HEK293T (cell line): ENCODE results near the gene IRF2BP1.

Source experiments
- CTCF ChIA-PET: fragments of 350-600 bp; formaldehyde crosslinking; extraction: SDS; loops from one replicate; lab custom pipeline; 2021; ENCODE audit warnings: antibody characterized with exemption, inconsistent platforms; lab: Yijun Ruan, JAX
- POLR2A ChIA-PET: fragments of 350-600 bp; formaldehyde crosslinking; extraction: SDS; loops from one replicate; lab custom pipeline; 2020; ENCODE audit warnings: antibody characterized with exemption, inconsistent platforms; lab: Yijun Ruan, JAX
- DNase-seq: peaks from one replicate; pipeline ENCODE4 v3.0.0; 2012; ENCODE audit warnings: mixed read lengths; ENCODE audit errors: extremely low spot score
- ARNT ChIP-seq: fragments of 450-650 bp; IDR thresholded peaks from 2 replicates; pipeline ENCODE4 v1.6.1; 2017; ENCODE audit warnings: mild to moderate bottlenecking
- BHLHE40 ChIP-seq: fragments of 450-650 bp; IDR thresholded peaks from 2 replicates; pipeline ENCODE4 v1.6.1; 2016; ENCODE audit warnings: mild to moderate bottlenecking, moderate library complexity, borderline replicate concordance
- CTBP1 ChIP-seq: fragments of 450-650 bp; IDR thresholded peaks from 2 replicates; pipeline ENCODE4 v1.6.1; 2016; ENCODE audit warnings: borderline replicate concordance
- ELF4 ChIP-seq: fragments of 450-650 bp; IDR thresholded peaks from 2 replicates; pipeline ENCODE4 v1.6.1; 2017; ENCODE audit warnings: antibody characterized with exemption
- FOXA1 ChIP-seq: fragments of 450-650 bp; IDR thresholded peaks from 2 replicates; pipeline ENCODE4 v1.6.1; 2016; ENCODE audit warnings: mild to moderate bottlenecking
- FOXK2 ChIP-seq: fragments of 450-650 bp; IDR thresholded peaks from 2 replicates; pipeline ENCODE4 v1.6.1; 2016; ENCODE audit warnings: mild to moderate bottlenecking
- FOXM1 ChIP-seq: fragments of 450-650 bp; IDR thresholded peaks from 2 replicates; pipeline ENCODE4 v1.6.1; 2017; ENCODE audit warnings: mild to moderate bottlenecking, borderline replicate concordance
- HDGF ChIP-seq: fragments of 450-650 bp; IDR thresholded peaks from 2 replicates; pipeline ENCODE4 v1.6.1; 2017; ENCODE audit warnings: antibody characterized with exemption, borderline replicate concordance
- L3MBTL2 ChIP-seq: fragments of 450-650 bp; conservative IDR thresholded peaks from 2 replicates; pipeline ENCODE4 v1.6.1; 2016; ENCODE audit warnings: mild to moderate bottlenecking
- LEF1 ChIP-seq: fragments of 450-650 bp; IDR thresholded peaks from 2 replicates; pipeline ENCODE4 v1.6.1; 2017; ENCODE audit warnings: mild to moderate bottlenecking, borderline replicate concordance
- NFRKB ChIP-seq: fragments of 450-650 bp; IDR thresholded peaks from 2 replicates; pipeline ENCODE4 v1.6.1; 2016; ENCODE audit warnings: mild to moderate bottlenecking, moderate library complexity
- SP1 ChIP-seq: fragments of 450-650 bp; IDR thresholded peaks from 2 replicates; pipeline ENCODE4 v1.6.1; 2017
- SUZ12 ChIP-seq: fragments of 450-650 bp; IDR thresholded peaks from 2 replicates; pipeline ENCODE4 v1.6.1; 2016; ENCODE audit warnings: mild to moderate bottlenecking
- TARDBP ChIP-seq: fragments of 450-650 bp; IDR thresholded peaks from 2 replicates; pipeline ENCODE4 v1.6.1; 2016
- ZNF384 ChIP-seq: fragments of 450-650 bp; IDR thresholded peaks from 2 replicates; pipeline ENCODE4 v1.6.1; 2016
- TF ChIP-seq, protein P1 (sequence below): fragments of 450-650 bp; IDR thresholded peaks from 2 replicates; pipeline ENCODE4 v1.6.1; 2016

Gene IRF2BP1

DNA sequence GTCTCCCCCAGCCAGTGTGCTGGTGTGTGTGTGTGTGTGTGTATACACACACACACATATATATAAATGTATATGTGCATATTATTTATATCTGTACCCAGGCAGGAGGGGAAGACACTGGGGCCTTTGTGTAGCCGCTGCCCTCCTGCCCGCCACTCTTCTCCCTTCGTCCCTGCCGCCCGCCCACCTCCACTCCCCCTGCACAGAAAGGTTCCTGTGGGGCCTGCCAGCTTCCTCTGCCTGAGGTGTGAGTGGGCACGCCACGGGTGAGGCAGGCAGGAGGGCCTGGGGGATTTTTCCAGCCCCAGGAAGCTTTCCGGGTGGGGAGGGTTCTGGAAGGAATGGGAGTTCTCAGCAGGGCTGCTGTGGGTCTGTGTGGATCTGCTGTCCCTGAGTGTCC is 6.9 kb downstream of the IRF2BP1 start:
- TF ChIP-seq SUZ12, result no peak
- no peak for TF ChIP-seq FOXA1
- TF ChIP-seq BHLHE40, result no peak
- no peak for TF ChIP-seq ARNT
- TF ChIP-seq TARDBP, result no peak
- TF ChIP-seq SP1, result no peak
- TF ChIP-seq, protein P1, sequence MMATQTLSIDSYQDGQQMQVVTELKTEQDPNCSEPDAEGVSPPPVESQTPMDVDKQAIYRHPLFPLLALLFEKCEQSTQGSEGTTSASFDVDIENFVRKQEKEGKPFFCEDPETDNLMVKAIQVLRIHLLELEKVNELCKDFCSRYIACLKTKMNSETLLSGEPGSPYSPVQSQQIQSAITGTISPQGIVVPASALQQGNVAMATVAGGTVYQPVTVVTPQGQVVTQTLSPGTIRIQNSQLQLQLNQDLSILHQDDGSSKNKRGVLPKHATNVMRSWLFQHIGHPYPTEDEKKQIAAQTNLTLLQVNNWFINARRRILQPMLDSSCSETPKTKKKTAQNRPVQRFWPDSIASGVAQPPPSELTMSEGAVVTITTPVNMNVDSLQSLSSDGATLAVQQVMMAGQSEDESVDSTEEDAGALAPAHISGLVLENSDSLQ, result no peak
- no peak for TF ChIP-seq FOXK2
- no peak for TF ChIP-seq HDGF
- TF ChIP-seq CTBP1, result no peak
- DNase-seq, result no peak
- POLR2A ChIA-PET, result interaction anchor here (2.4 kb wide), 1 partner anchor 15 kb away, joined by 13 read pairs; the partner anchor contains the start of genes FOXA3 and SYMPK
- CTCF ChIA-PET, result interaction anchor here (1.1 kb wide), 1 partner anchor 62 kb away, joined by 5 read pairs; no protein-coding TSS in a partner anchor

DNA sequence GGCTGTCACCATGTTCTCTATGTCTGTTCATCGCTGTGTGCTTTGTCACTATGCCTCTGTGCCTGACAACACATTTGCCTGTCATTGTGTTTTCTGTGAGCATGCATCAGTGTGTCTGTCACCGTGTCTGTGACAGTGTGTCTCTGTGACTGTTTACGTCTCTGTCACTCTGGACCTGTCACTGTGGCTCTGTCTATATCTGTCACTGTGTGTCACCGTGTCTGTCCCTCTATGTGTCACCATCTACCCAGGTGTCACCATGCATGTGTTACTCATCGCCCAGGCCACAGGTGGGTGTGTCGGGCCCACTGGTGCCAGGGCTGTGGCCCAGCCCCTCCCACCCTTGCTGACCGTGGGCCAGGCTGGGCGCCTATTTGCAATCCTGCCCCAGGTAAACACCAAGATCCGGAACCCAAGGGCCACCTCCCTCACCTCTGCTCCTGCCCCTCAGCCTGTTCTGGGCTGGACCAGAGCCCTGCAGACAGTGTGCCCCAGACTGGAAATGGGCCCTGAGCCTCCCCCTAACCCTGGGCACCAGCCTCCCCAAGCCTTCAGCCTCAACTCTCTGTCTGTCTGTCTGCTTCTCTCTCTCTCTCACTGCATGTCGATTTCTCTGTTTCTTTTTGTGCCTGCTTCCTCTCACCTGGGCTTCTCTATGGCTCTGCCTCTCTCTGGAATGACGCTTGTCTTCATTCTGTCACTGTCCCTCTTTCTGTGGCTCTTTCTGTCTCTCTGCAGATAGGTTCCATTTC is 7.7 kb downstream of the IRF2BP1 start:
- ChIA-PET POLR2A (interaction anchor here (2.4 kb wide), 1 partner anchor 14 kb away, joined by 13 read pairs; the partner anchor contains the start of genes FOXA3 and SYMPK), CTCF (no interaction called here)
- TF ChIP-seq FOXA1, result no peak
- no peak for TF ChIP-seq ZNF384
- TF ChIP-seq L3MBTL2, result no peak
- TF ChIP-seq BHLHE40, result no peak
- TF ChIP-seq NFRKB, result no peak
- TF ChIP-seq SP1, result no peak
- TF ChIP-seq, protein P1, result no peak; the same call in 1 of the 2 replicates
- DNase-seq, result no peak

DNA sequence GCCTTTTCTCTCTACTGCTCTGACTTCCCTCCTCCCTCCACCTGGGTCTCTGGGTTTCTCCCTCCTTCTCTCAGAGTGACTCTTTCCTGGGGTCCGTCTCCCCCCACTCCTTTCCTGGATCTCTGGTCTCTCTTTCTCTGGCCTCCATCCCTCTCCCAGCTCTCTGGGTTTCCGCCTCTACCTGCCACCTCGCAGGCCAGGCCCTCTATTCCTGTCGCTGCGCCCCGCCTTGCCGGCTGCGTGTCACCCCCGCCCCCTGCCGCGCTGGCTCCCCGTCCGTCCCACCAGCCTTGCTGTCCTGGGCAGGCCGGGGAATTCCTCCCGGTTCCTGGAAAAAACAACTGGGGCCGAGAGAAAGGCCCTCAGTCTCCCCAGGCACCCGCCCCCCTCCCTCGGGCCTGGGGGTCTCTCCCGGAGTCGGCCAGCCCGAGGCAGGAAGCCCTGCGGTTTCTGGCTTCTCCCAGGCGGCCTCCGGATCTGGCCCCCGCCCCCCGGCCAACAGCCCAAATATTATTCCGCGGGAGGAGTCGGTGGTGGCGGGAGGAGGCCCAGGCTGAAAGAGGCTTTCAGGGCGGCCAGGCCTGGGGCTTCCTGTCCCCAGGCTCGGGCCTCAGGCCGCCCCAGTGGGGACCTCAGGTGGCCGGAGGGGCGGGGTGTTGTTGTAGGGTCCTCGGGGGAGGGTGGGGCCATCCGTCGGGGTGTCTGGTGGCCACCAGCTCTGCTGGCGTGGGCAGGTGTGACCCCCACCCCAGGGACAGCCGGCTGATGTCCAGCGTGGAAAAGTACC is 9.3 kb downstream of the IRF2BP1 start:
- POLR2A ChIA-PET, result no interaction called here
- CTCF ChIA-PET, result no interaction called here
- TF ChIP-seq LEF1, result no peak
- no peak for TF ChIP-seq HDGF
- TF ChIP-seq SUZ12, result no peak
- TF ChIP-seq ZNF384, result no peak
- TF ChIP-seq BHLHE40, result no peak
- TF ChIP-seq CTBP1, result no peak
- TF ChIP-seq FOXA1, result no peak
- TF ChIP-seq L3MBTL2, result no peak
- no peak for TF ChIP-seq TARDBP
- no peak for TF ChIP-seq SP1
- TF ChIP-seq FOXM1, result no peak
- TF ChIP-seq, protein P1, result no peak
- no peak for TF ChIP-seq ELF4
- TF ChIP-seq FOXK2, result no peak
- TF ChIP-seq NFRKB, result no peak
- TF ChIP-seq ARNT, result no peak
- DNase-seq, result no peak

DNA sequence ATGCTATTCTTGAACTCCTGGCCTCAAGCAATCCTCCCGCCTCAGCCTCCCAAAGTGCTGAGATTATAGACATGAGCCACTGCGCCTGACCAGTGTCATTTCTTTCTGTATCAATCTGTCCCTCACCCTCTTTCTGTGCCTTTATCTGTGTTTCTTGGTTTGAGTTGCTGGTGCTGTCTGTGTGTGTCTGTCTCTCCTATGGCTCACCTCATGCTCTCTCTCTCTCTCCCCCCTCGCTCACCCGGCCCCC is 9.9 kb downstream of the IRF2BP1 start:
- CTCF ChIA-PET, result no interaction called here
- no peak for DNase-seq
- no peak for TF ChIP-seq FOXA1
- no peak for TF ChIP-seq HDGF
- no peak for TF ChIP-seq BHLHE40
- no peak for TF ChIP-seq ARNT
- no peak for TF ChIP-seq TARDBP
- POLR2A ChIA-PET, result no interaction called here

DNA sequence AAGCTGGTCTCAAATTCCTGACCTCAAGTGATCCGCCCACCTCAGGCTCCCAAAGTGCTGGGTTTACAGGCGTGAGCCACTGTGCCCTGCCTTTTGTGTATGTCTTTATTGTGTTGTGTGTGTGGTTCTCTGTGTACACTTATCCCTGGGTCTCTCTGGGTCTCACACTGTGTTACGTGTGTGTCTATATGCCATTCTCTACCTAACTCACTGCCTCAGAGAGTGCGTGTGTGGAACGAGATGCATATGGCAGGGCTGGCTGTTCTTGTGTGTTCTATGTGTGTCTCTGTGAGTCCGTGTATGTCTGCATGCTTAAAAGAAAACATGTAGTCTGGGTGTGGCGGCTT is 11.3 kb downstream of the IRF2BP1 start:
- POLR2A ChIA-PET, result no interaction called here
- DNase-seq, result no peak
- CTCF ChIA-PET, result no interaction called here
- TF ChIP-seq BHLHE40 (no peak), HDGF (no peak), TARDBP (no peak), L3MBTL2 (no peak), LEF1 (no peak), SP1 (no peak), FOXM1 (no peak), ELF4 (no peak), ZNF384 (no peak), CTBP1 (no peak), SUZ12 (no peak), FOXK2 (no peak), NFRKB (no peak), ARNT (no peak), FOXA1 (no peak)
- TF ChIP-seq, protein P1, result no peak
